ENCODE data around the gene WDFY3. TPM values are rescaled to one million over a fixed set of nuclear protein-coding genes. Genes with fewer than 3 reads are reported as not detected.

WDFY3 gene
- total and polyA plus RNA-seq, 9 of the 15 experiments (the other 6 are each of a cell fraction or from before 2014, with no cell fraction given): 0.58 to 13.5 (median 9.4) TPM

- TF ChIP-seq PKNOX1 (IDR thresholded peaks at IDR 0.05) (peak; percentile 86), ZNF584 (CRISPR knock-in tag; IDR thresholded peaks at IDR 0.05; ENCODE audit: low read depth) (no peak), KDM5B (IDR thresholded peaks at IDR 0.05; ENCODE audit: insufficient replicate concordance, low read depth, low read length) (peak; percentile 46), SMAD4 (CRISPR knock-in tag; conservative IDR thresholded peaks at IDR 0.05) (0 out of 2 replicates have a peak, but pooled peaks have one; percentile 19), ZBTB5 (IDR thresholded peaks at IDR 0.05) (peak; percentile 60; the same call in 1 of the 2 replicates), ZBTB11 (CRISPR knock-in tag; IDR thresholded peaks at IDR 0.05) (peak in 1 of 3 experiments; percentile 93; a peak in 2 of 6 replicates), NBN (IDR thresholded peaks at IDR 0.05; ENCODE audit: low read depth) (peak; percentile 34; the same call in 1 of the 2 replicates), ZBTB8A (IDR thresholded peaks at IDR 0.05; ENCODE audit: partially characterized antibody) (no peak), GABPA (tag; conservative IDR thresholded peaks at IDR 0.05; ENCODE audit: low read depth) (peak; percentile 81), HDAC1 (IDR thresholded peaks at IDR 0.05) (peak in 1 of 2 experiments; percentile 57; a peak in 1 of 4 replicates), CEBPG (CRISPR knock-in tag; IDR thresholded peaks at IDR 0.05) (no peak), CEBPG (tag; conservative IDR thresholded peaks at IDR 0.05 in 1 of 2, IDR thresholded peaks at IDR 0.05 in 1 of 2) (peak in 1 of 2 experiments; percentile 60; a peak in 1 of 4 replicates), ZNF324 (CRISPR knock-in tag; IDR thresholded peaks at IDR 0.05) (no peak), SNAPC5 (CRISPR knock-in tag; IDR thresholded peaks at IDR 0.05) (no peak), CC2D1A (IDR thresholded peaks at IDR 0.05) (peak; percentile 51; the same call in 1 of the 2 replicates), EHMT2 (IDR thresholded peaks at IDR 0.05) (0 out of 2 replicates have a peak, but pooled peaks have one; percentile 27), SPI1 (IDR thresholded peaks at IDR 0.05; ENCODE audit: borderline replicate concordance, low read depth, low read length) (peak; percentile 47; the same call in 1 of the 2 replicates), TFAP4 (CRISPR knock-in tag; IDR thresholded peaks at IDR 0.05; ENCODE audit: borderline replicate concordance) (peak; percentile 86)
Measured at GRCh38 chr4:84966382-84967242, at the start of gene WDFY3 (continued).
